HPDE6-E6E7 (cell line): ENCODE results near the gene PRICKLE2.

ENCODE experiments used
- DNase-seq: peaks from one replicate; pipeline ENCODE4 v3.0.0; 2011; ENCODE audit warnings: missing footprints; ENCODE audit errors: extremely low spot score

Gene PRICKLE2

DNA sequence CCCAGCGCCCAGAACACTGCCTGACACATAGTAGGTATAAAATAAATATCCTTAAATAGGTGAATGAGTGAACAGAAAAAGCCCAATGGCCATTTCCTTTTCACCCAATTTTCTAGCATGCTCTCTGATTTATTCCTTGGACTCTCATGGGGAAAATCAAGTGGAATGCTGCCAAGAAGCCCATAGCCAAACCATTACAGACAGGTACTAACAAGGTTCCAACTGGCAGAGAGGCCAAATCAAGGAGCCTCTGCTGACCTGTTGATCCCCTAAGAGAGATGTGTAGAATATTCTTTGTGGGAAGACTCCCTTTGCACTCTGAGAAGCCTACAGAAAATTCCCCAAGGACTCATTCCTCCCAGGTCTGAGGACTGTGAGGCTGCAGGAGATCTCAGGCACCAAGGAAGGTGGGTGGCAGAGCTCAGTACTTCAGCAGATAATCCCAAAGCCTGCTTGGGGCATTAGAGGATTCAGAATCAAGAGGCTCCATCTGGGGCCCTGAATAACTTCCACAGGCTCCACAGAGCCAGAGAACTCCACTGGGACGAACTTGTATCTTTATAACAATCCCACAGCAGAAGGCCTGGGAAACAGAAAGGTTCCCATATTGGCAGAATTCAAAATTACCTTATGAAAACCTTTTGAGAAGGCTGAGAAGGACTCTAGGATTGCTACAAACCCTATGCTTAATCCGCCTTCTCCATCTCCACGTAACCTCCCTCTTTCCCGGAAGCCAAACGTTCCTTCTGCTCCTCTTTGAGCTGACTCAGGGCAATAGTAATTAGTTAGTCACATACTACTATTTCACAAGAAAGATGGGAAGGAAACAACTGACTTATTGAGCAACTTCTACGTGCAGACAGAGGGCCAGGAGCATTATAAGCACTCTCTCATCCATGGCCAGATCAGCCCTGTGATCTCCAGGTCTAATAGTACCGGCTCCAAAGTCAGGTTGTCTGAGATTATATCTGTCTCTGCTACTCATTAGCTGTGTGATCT, 34.5 kb downstream of the PRICKLE2 start:
- no peak for DNase-seq

DNA sequence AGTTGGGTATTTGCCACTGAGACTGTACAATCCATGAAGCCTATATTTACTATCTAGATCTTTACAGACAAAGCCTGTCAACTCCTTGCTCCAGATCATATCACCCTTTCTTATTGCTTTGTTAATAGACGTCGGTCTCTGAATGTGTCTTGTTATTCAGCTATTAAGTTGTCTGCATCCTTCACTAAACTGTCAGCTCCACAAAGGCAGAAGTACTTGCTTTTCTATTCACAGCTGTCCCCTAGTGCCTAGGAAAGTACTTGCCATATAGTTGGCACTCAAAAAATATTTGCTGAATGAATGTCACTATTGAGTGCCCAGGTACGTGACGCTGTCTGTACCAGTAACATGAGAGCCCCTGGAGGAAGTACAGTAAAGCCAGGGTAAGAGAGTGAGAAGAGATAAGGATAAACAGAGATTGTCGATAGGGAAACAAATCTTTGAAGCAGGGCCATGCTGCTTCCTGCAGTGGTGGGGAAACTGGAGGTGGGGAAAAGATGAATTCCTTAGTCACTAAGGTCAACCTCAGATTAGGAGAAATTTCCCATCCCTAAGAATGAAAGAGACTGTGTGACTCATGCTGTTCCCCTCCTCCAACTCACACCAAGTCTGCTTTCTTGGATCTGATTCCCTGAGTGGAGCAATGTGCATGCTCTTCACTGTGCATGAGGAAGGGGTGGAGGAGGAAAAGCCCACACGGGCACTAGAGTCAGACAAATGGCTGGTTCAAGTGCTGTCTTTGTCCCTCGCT, 36.3 kb downstream of the PRICKLE2 start:
- no peak for DNase-seq

DNA sequence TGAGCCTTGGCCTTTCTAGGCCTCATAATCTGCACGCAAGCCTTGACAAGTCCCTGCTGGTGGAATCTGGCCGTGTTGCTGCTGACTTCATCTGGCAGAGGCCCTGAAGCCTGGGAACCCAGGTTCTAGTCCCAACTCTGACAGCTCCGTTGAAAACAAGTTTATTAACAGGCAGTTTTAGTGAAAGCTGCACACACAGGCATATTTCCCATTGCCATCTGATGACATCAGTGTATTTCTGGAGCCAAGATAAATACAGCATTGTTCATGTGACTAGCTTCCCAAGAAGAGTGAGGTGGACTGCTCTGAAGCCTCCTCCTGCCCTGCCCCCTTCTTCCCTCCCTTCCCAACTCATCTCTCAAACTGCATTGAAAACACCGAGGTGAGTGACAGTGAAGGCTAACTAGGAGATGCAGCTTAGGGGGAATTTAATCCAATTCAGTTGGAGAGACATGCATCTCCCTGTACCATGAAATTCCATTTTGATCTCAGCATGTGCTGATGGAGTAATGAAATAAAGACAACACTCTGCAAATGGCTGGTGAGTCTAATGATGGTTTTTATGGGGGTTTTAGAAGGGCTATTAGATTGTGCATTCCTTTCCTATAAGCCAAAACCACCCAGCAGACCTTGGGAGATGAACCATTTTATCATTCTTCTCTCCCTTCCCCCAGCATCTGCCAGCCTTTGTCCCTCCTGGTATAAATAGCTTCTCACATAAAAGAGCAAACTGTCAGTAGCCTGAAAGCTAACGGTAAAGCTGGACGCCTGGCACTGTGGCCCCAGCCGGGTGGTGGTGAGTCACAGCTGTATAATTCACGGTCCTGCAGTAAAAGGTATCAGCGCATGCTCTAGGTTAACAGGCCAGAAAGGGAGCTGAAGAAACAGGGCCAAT, 38.0 kb downstream of the PRICKLE2 start:
- no peak for DNase-seq

DNA sequence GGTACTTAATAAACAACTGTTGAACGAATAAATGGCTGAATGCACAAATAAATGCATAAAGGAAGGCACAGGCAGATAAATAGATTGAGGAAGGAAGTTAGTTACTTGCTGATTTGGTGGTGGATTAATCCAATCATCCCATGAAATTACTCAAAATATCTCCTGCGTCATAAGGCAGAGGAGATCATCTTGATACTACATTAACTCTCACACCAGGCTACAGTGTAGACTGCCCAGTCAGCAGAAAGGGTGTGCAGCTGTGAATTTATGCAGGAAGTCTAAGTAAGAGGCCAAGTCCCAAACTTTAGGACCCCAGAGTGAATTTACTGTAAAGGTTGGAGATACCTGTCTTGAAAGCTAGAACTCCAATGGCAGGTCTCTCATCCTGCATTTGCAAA, 38.6 kb downstream of the PRICKLE2 start:
- DNase-seq = no peak

DNA sequence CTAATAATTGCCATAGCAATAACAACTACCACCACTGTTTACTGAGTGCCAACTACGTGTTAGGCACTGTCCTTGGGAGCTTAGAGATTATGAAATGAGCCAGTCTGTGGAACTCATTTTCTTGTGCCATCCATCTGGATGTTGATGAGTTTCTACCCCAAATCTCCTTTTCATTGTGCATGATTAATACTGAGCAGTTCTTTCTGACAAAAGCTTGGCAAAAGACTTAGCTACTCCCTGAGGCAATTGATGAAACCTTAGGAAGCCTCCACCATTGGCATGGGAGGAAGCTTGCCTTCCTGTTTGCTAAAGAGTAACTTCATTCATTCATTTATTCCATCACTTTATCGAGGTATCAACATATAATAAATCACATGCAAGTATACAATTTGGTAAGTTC, 39.8 kb downstream of the PRICKLE2 start:
- DNase-seq = no peak

DNA sequence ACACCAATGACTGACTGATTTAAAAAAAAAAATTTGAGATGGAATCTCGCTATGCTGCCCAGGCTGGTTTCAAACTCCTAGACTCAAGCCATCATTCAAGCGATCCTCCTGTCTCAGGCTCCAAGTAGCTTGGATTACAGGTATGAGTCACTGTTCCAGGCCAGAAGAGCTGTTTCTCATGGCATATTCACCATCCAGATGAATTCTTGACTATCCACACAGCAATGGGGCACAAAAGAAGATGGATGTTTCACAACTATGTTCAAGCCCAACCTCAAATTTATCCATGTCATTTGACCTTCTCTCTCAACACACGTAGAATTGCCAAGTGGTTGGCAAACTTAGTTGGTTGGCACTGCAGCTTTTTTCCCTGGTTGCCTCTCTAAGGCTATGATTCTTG, 40.6 kb downstream of the PRICKLE2 start:
- DNase-seq = no peak

DNA sequence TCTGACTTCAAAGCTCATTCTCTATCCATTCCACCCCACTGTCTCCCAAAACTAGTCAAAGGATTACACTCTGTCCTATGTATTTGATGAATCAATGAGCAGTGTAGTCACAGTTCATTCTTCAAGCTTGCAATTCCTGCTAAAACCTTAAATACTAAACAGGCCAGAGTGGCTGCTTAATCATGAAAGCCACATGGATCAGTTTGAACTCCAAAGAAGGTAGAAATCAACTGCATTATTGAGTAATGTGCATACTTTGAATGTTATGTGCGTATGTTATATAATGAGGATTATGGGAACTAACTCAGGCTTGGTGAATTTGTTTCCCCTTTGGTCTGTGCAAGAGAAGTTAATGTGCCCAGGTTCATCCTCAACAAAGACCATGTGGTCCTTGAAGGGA, 45.4 kb downstream of the PRICKLE2 start:
- no peak for DNase-seq

DNA sequence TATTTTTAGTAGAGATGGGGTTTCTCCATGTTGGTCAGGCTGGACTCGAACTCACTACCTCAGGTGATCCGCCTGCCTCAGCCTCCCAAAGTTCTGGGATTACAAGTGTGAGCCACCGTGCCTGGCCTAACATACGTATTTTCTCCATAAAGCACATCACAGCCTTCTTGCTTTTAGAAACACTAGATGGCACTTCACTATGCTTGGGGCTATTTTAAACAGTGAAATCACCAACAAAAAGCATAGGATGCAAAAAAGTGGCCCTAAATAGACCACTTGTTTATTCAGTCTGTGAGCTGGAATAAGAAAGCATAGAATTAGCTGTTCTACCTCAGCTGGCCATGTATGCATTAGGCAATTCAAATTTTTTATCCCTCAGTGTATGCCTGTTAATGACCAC, 46.0 kb downstream of the PRICKLE2 start:
- DNase-seq = no peak

DNA sequence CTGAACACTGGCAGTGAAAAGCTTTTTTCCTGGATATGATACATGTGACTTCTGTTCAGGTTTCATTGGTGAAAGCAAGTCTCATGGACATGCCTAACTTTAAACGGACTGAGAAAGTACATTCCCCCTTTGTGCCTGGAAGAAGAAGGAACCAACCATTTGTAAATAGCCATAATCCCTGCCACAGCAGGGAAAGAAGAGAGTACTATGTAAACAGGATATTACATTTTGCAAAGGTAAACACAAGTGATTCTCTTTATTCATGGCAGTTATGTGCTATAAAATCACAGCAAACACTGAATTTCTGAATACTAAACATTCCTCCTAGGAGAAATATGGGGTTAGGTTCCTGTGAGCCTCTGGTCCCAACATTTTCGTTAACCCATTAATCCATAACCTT, 46.8 kb downstream of the PRICKLE2 start:
- DNase-seq = no peak

DNA sequence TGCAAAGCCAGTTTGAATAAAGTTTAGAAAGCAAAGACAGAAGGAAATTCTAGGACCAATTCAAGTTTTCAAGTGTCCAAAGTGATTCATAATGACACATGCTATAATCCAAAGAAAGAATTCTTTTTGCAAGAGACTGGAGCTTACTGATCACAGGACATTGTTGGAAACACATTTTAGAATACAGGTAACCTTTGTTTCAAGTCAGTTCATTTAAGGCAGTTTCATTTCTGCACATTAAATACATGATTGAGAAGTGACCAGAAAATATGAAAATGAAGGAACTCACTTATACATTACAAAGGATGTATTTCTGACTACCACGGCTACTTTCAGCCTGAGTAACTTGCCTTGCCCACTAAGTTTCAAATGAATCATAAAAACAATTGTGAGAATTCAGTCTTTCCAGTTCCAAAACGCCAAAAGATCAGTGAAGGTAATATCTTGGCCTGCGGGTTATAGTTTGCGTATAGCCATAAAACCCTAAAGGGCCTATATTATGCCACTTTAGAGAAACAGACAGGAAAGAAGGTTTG, 48.7 kb downstream of the PRICKLE2 start:
- DNase-seq = no peak

DNA sequence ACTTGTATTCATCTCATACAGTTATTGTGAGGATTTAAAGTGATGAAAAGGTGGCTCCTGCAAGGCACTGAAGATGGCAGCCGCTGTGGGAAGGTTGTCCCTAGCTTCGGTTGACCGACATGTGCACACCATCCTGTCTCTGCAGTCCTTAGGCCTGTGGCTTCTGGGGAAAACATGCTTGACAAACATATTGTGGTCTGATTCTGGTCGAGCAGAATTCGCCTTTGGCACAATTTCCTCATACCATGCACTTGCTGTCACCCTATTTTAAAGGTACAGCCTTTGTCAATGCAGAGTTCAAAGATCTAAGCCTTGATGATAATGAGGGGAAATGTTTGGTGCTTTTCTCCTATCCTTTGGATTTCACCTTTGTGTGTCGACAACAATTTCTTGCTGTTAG, 50.9 kb downstream of the PRICKLE2 start:
- DNase-seq = no peak

DNA sequence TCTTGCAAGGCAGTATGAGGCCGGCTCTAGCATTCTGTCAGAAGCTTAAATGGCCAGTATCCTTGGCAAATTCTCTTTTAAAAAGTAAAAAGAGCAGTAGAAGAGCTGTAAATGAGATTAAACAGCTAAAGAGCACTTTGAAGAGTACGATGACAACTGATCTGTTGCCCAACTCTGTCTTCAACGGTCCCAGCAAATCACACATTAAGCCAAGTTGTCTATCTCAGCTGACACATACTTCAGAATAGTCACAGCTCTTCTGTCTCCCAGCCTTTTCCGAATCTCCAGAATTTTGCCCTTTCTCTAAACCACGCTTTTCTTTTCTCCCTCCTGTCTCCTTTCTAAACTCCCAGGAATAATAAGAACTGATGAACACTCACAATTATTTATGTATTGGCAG, 51.7 kb downstream of the PRICKLE2 start:
- no peak for DNase-seq

DNA sequence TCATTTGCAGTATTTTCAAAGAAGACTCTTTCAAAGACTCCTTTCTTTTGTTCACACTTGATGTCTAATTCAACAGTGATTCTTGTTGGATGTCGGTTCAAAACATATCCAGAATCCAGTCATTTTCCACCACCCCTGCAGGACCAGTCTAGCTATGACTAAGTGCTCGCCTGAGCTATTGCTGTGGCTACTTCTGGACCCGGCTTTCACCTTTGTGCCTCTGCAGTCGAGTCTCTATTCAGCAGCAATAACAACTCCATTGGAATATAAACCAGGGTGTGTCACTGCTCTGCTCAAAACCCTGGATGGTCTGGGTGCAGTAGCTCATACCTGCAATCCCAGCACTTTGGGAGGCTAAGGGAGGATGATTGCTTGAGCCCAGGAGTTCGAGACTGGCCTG, 55.0 kb downstream of the PRICKLE2 start:
- DNase-seq = no peak

DNA sequence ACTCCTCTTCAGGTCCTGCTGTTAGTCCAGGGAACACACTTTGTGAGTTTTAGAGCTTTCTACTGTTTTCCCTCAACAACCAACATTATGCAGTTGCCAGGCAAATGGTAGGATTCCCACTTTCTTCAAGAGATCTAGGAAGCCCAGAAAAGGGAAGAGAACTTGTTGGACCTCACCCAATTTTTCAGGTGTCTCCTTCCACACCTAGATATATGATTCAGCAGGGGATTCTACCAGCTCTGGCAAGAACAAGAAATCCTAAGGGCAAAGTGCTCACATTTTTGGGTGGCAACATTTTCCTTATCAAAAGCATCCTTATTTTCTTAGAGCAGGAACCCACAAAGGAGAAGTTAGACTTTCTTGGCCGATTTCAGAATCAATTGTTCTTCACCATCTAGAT, 57.4 kb downstream of the PRICKLE2 start:
- DNase-seq = no peak

DNA sequence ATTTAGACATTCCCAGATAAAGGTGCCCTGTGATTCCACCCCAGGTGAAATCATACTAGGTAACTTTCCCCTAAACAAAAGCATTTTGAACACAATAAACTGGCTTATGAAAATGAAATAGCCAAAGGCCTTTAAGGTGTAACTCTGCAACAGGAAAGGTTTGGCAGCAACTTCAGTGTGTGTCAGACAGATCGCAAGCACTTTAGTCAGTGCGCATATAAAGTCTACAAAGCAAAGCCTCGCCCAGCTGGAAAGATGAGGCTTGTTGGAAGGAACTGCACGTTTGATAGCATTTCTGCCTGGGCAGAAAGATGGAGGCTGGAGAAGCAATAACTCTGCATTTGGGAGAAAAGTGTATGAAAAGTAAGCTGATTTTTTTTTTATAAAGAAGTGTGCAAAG, 57.9 kb downstream of the PRICKLE2 start:
- no peak for DNase-seq

DNA sequence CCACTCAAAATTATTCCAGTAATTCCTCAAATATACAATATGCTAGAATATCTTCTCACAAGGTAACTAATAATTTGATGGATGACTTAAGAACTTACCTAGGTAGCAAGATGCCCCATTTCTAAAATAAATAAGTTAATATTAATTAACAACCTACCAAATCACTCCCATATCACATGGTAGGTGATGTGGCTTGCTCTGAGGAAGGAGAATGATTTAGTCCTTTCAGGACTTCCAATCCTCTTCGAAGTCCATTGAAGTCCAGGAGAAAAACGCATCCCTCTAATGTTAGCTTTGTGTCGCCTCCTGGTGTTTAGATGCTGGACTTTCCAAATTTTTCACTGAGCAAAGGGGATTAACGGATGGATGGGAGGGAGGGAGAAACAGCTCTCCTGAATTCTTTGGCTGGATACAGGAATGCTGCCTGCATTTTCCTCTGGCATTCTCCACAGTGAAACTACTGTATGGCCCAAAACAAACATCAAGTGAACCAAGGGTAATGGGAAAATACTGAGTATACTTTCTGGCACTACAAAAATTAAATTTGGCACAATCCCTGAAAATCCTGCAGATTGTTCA, 58.6 kb downstream of the PRICKLE2 start:
- no peak for DNase-seq

DNA sequence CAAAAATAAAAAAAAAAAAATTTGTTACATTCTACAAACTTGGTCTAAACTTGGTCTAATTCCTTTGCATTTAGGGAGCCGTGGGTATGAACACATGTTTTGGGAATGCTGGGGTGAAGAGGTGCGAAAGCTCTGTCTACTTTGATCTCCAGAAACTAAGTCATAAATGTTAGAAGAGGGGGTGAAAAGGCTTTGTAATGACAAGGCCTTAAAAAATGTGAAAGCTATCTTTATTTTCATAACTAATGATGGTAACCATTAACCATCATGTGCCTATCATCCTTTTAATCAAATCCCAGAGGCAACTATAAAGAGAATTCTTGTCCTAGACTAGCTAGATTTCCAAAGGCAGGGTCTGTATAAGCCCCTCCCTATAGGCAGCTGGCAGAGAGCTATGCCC, 60.9 kb downstream of the PRICKLE2 start:
- DNase-seq = no peak

DNA sequence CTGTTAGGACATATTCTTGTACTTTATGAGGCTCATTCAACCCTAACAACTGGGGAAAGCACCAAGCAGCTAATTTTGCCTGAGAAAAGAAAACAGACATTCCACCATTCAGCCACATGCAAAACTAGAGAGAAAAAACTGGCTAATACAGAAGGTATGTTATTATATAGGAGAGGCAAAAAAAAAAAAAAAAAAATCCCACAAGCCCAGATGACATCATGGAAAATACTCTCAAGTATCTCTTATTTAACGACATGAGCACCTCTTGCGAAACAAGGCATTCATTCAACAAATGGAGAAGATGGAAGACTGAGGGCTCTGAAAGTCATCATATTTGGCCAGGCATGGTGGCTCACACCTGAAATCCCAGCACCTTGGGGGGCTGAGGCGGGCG, 61.5 kb downstream of the PRICKLE2 start:
- DNase-seq = no peak

DNA sequence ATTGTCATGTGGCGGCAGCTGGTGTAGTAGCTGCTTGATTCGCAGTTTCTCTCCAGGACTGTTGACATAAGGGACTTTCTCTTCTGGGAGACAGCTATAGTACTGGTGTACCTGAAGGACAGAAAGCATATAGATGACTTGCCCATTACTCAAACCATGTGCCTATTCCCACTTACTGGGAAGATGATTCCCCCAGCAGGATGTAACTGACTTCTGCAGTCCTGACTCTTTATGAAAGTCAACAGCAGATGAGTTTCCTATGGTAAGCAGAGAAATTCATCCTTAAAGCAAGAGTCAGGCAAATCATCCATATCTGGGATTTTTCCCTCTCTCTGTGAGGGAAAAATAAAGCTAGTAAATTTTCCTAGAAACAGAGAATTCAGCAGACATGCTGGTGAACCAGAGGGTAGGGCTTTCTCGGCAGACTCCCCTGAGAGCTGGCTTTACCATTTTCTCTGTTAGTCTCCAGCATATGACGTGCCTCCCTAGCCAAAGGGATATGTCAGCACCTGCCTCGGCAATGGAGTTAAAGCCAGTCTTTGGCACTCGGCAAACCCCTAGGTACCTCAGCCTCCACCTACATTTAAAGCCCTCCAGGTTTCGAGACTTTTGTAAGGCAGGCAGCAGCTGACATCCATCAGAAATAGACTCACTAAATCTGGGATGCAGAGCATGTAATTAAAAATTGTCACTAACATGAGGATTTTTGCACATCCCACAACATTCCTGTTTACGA, 62.1 kb downstream of the PRICKLE2 start:
- no peak for DNase-seq

DNA sequence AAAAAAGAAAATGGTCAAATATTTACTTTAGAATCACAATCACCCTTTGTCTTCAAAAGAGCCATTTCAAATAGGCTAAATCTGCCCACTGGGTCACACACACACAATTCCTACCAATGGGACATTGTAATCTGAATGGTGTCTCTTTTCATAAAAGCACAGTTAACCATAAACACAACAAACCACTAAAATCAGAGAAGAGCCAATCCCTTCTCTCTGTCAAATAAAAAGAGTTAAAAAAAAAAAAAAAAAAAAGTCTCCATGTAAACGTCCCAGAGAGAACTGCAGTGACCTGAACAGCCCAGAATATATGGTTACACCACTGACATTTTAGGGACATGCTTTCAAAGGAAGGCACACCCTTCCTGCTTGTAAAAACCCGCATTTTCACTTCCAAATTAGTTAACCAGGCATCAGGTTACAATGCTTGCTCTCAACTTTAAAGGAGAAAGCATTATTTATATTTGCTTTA, 63.7 kb downstream of the PRICKLE2 start:
- DNase-seq = no peak
